IPS-18c (cell line): ENCODE results near the gene INSL3.
"Not testable (repeated sequence)": the region's sequence is repeated elsewhere in the genome, so short reads cannot be mapped to it uniquely, and the experiment has no call there.

ENCODE experiments used
- H3K4me3 ChIP-seq: 2 replicates; pipeline ENCODE4 v1.7.0; 2013; ENCODE audit warnings: low read depth, mild to moderate bottlenecking, low read length, moderate library complexity; ENCODE audit not compliant: insufficient read depth
- H3K9me3 ChIP-seq: one replicate; pipeline ENCODE4 v1.6.1; 2013; ENCODE audit warnings: mild to moderate bottlenecking, low read length, moderate library complexity; ENCODE audit not compliant: control insufficient read depth, insufficient read depth

INSL3 gene

GRCh38 chr19:17797424-17798201 lies 23.7 kb downstream of the INSL3 start:
- H3K4me3 ChIP-seq, result no peak overlapping the region
- H3K9me3 ChIP-seq, result no peaks in the 10 kb centered on the region

GRCh38 chr19:17796838-17797423 lies 24.4 kb downstream of the INSL3 start:
- H3K4me3 ChIP-seq, result no peak overlapping the region
- H3K9me3 ChIP-seq, result no peaks in the 10 kb centered on the region

GRCh38 chr19:17796013-17796837 lies 25.1 kb downstream of the INSL3 start:
- Histone ChIP-seq H3K4me3 (no peak overlapping the region), H3K9me3 (no peaks in the 10 kb centered on the region)

- Histone ChIP-seq H3K4me3 (peak overlapping the region; percentile 55), H3K9me3 (no peaks in the 10 kb centered on the region)
These were observed 25.8 kb downstream of the INSL3 start for GRCh38 chr19:17795495-17795856.

- H3K4me3 ChIP-seq, result peak within 1 kb of the TSS; percentile 55
- no peaks in the 10 kb centered on the region for H3K9me3 ChIP-seq
These were observed 26.4 kb downstream of the INSL3 start, which contains the start of gene B3GNT3 for GRCh38 chr19:17794731-17795494. Gene B3GNT3 (plus strand): TSS chr19:17795138. CDS start chr19:17807808, 12,670 bp downstream.

GRCh38 chr19:17794412-17794730 lies 26.9 kb downstream of the INSL3 start:
- Histone ChIP-seq H3K9me3 (no peaks in the 10 kb centered on the region), H3K4me3 (peak overlapping the region; percentile 55; the same call in 1 of the 2 replicates)

GRCh38 chr19:17790059-17790780 lies 31.1 kb downstream of the INSL3 start:
- no peak overlapping the region for H3K4me3 ChIP-seq
- H3K9me3 ChIP-seq, result no peaks in the 10 kb centered on the region

- Histone ChIP-seq H3K9me3 (no peaks in the 10 kb centered on the region), H3K4me3 (no peak overlapping the region)
These were observed 32.7 kb downstream of the INSL3 start for GRCh38 chr19:17788632-17789031.

GRCh38 chr19:17787274-17787913 lies 33.9 kb downstream of the INSL3 start:
- Histone ChIP-seq H3K4me3 (no peak overlapping the region), H3K9me3 (no peaks in the 10 kb centered on the region)

GRCh38 chr19:17784201-17785008 lies 36.9 kb downstream of the INSL3 start:
- no peak overlapping the region for H3K4me3 ChIP-seq
- H3K9me3 ChIP-seq, result no peaks in the 10 kb centered on the region

- not testable (repeated sequence) for H3K4me3 ChIP-seq
These were observed 37.6 kb downstream of the INSL3 start for GRCh38 chr19:17783721-17784120.

GRCh38 chr19:17780781-17781180 lies 40.5 kb downstream of the INSL3 start:
- H3K4me3 ChIP-seq, result no peak overlapping the region
- peaks cover 3% of the 10 kb centered on the region for H3K9me3 ChIP-seq

More at GRCh38 chr19:17783721-17784120, 37.6 kb downstream of the INSL3 start:
- not testable (repeated sequence) for H3K9me3 ChIP-seq

- peak overlapping the region; percentile 62 for H3K4me3 ChIP-seq
- H3K9me3 ChIP-seq, result peaks cover 3% of the 10 kb centered on the region
These were observed 42.1 kb downstream of the INSL3 start for GRCh38 chr19:17778968-17779929.

GRCh38 chr19:17778251-17778967 lies 42.9 kb downstream of the INSL3 start:
- peak overlapping the region; percentile 62 for H3K4me3 ChIP-seq
- H3K9me3 ChIP-seq, result peaks cover 3% of the 10 kb centered on the region
